Measurements from ENCODE around the gene ASTL.

- no peak for TF ChIP-seq EZH2 (IDR thresholded peaks at IDR 0.05; ENCODE audit: insufficient read depth, poor library complexity, severe bottlenecking)
- no peak for TF ChIP-seq EZH2phosphoT487 (IDR thresholded peaks at IDR 0.05; ENCODE audit: insufficient read depth, low read depth)
These were observed 2.7 kb downstream of the ASTL start for GRCh38 chr2:96135621-96136020.

All from GM23248 (cell line).